GM18526 (cell line): ENCODE data around the gene IL10RB.

Experiments used
- POLR2A ChIP-seq: IDR thresholded peaks from 3 replicates; pipeline ENCODE4 v1.6.1; 2011; ENCODE audit not compliant: insufficient read length; ENCODE audit errors: extremely low read depth

Gene IL10RB

DNA sequence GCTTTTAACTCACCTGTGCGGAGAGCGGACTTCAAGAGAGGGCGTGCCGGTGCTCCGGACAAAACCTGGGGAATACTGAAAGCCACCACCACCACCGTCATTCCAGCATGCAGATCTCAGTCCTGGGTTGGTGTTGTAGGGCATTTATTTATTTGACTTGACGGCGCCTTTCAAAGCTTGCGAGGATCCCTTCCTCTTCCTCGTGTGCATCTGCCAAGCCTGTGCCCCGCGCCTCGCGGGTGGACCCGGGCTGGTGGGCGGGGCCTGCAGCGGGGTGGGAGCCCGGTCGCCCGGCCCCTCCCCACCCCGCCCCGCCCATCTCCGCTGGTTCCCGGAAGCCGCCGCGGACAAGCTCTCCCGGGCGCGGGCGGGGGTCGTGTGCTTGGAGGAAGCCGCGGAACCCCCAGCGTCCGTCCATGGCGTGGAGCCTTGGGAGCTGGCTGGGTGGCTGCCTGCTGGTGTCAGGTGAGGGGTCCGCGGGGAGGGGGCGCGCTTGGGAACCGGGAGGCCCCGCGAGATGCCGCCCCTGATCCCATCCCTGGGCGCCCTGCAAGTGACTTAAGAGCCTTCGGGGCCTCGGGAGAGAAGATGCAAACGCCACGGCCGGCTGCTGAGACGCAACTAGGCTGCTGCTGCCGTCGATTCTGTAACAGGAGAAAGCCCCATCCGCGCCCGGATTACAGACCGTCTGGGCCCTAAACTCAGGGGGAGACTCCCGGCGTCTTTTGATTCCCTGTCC lies at the start of gene IL10RB:
Gene IL10RB, plus strand, starts transcription at position 318 of the 739 bp plus-strand sequence. Its CDS starts 99 bp downstream, at position 417.
- TF ChIP-seq POLR2A = peak; percentile 64

GRCh38 chr21:33217138-33217520 lies 49.0 kb upstream of the IL10RB start:
- no peak for TF ChIP-seq POLR2A

GRCh38 chr21:33219300-33219699 lies 46.9 kb upstream of the IL10RB start:
- no peak for TF ChIP-seq POLR2A

GRCh38 chr21:33219954-33220353 lies 46.2 kb upstream of the IL10RB start:
- TF ChIP-seq POLR2A = no peak

- TF ChIP-seq POLR2A = no peak
These were observed 37.7 kb upstream of the IL10RB start for GRCh38 chr21:33228455-33228854.

- no peak for TF ChIP-seq POLR2A
These were observed 36.9 kb upstream of the IL10RB start for GRCh38 chr21:33229099-33229783.

GRCh38 chr21:33229784-33230544 lies 36.2 kb upstream of the IL10RB start, which contains the start of gene IFNAR2:
TSS of gene IFNAR2 (plus strand) at chr21:33229938. CDS start at chr21:33241923, 11,985 bp downstream.
- TF ChIP-seq POLR2A = peak; percentile 68

GRCh38 chr21:33230545-33231324 lies 35.4 kb upstream of the IL10RB start:
- TF ChIP-seq POLR2A = peak; percentile 35

- no peak for TF ChIP-seq POLR2A
These were observed 34.6 kb upstream of the IL10RB start for GRCh38 chr21:33231526-33231925.

DNA sequence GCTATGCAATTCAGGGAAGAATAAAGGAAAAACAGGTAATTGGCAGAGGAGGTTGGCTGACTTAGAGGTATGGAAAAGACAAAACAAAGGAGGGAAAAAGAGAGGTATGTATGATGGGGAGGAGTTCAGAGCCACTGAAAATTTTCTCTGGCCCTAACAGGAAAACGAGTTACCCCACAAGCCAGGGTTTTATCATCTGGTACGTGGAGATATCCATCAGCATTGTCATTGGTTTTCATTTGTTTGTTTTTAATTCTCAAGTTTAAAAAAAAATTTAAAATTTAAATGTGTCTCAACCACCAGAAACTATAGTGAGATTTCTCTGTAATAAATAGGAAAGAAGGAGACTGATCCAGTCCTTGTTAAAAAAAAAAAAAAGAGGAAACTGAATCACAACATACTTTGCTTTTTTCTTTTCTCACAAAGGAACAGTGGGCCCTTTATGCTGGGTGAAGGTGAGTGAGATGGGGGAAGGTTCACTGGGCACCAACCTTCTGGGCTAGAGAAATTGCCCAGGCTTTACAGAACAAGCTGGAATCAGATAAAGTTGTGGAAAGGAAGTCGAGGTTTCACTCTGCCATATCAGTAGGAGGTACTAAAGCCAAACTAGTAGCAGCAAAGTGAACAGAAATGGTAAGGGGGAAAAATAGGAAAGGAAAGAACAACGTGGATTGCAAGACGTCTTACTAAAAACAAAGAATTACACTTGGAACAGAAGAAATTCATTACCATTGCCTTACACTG lies 33.7 kb upstream of the IL10RB start:
- no peak for TF ChIP-seq POLR2A

GRCh38 chr21:33234635-33235520 lies 31.3 kb upstream of the IL10RB start:
- TF ChIP-seq POLR2A = no peak

DNA sequence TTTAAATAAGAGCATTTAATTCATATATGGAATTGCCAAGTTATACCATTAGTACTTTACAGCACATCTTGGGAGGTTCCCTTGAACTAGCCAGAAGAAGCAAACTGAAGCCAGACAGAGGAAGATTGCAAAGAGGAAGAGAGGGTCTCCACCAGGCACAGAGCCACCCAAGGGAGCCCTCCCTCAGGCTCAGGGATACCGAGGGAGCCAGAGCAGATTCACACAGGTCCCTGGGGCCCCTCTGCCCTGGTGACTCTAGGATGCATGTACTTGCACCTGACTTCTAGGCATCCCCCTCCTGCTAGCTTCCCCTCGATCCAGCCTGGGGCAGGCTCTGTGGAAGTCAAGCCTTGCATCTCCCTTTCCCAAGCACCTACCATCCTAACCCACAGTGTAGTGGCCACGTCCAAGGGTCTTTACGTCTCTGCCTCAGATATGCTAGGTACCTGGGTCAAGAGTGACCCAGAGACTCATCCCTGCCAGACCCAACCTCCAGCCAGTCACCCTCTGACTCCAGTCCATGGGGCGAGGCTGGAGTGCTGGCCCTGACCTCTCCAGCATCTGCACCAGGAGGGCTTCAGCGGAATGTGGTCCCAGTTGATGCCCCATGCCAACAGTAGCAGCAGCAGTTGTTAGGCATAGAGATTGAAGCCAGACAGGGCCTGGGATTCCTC lies 30.0 kb upstream of the IL10RB start:
- no peak for TF ChIP-seq POLR2A

- TF ChIP-seq POLR2A = no peak
These were observed 29.4 kb upstream of the IL10RB start for GRCh38 chr21:33236766-33237165.
